Vagina (tissue), 2 donors: ENCODE results near the gene SHISA4.

Experiments used
- POLR2A ChIP-seq, 2 donors: fragments of 450-650 bp; IDR thresholded peaks; one replicate each; pipeline ENCODE4 v1.6.1; 2017; ENCODE audit warnings: antibody characterized with exemption in 2 of 2, mild to moderate bottlenecking in 2 of 2, moderate library complexity in 2 of 2
- POLR2AphosphoS5 ChIP-seq, 2 donors: sonication (generic); formaldehyde crosslinking; IDR thresholded peaks; one replicate each; pipeline ENCODE4 v1.9.0; 2017; ENCODE audit warnings: antibody characterized with exemption in 2 of 2, mild to moderate bottlenecking in 2 of 2, low read depth in 1 of 2; ENCODE audit not compliant: insufficient read depth in 1 of 2
- TF ChIP-seq, protein P1 (sequence below), 3 experiments: fragments of 450-650 bp in 2 of 3; fragments of 200-600 bp in 1 of 3; sonication (generic) in 1 of 3; IDR thresholded peaks; one replicate each; pipeline ENCODE4 v1.5.1; 2017 to 2019; ENCODE audit warnings: antibody characterized with exemption in 3 of 3, mild to moderate bottlenecking in 2 of 3, moderate library complexity in 2 of 3

DNA sequence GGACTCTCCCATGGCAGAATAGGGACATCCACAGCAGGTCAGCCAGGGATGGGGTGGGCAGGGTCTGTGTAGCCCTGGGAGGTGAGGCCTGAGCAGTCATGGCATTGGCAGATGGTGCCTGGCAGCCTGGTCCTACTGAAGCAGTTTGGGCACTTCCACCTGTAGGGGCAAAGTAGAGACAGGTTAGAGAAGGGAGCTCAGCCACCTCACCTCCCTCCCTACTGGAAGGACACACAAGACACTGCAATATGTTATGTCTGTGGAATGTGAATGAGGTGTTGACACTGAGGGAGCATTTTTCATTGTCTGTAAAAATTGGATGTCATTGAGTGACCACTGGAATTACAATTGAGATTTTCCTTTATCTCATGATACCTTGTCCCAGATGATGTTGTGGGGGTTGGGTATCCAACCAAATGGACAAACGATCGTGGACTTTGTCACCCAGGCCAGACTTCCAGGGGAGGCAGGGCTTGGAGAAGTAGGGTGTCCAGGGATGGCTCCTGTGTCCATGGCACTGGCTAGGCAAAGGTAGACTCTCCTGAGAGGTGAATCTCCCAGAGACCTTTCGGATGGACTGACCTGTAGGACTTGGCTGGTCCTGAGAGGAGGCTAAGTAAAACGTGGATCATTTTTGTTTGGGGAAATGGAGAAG lies 9.7 kb downstream of the SHISA4 start:
- TF ChIP-seq POLR2A (IDR thresholded peaks at IDR 0.05): no peak
- no peak for TF ChIP-seq POLR2AphosphoS5 (IDR thresholded peaks at IDR 0.05; ENCODE audit: insufficient read depth in 1 of 2, low read depth in 1 of 2)
- TF ChIP-seq, protein P1, sequence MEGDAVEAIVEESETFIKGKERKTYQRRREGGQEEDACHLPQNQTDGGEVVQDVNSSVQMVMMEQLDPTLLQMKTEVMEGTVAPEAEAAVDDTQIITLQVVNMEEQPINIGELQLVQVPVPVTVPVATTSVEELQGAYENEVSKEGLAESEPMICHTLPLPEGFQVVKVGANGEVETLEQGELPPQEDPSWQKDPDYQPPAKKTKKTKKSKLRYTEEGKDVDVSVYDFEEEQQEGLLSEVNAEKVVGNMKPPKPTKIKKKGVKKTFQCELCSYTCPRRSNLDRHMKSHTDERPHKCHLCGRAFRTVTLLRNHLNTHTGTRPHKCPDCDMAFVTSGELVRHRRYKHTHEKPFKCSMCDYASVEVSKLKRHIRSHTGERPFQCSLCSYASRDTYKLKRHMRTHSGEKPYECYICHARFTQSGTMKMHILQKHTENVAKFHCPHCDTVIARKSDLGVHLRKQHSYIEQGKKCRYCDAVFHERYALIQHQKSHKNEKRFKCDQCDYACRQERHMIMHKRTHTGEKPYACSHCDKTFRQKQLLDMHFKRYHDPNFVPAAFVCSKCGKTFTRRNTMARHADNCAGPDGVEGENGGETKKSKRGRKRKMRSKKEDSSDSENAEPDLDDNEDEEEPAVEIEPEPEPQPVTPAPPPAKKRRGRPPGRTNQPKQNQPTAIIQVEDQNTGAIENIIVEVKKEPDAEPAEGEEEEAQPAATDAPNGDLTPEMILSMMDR (IDR thresholded peaks at IDR 0.05): no peak
